RWPE2 (cell line): ENCODE results near the gene NDST1.

Experiments
- ATAC-seq: fragments of 200-7000 bp; cut with Tn5 transposase; 3 replicates; pipeline ENCODE4 v1.9.1; 2021; ENCODE audit warnings: low read depth
- DNase-seq: peaks from one replicate; pipeline ENCODE4 v3.0.0-alpha.2; 2020; ENCODE audit warnings: low spot score
- H3K27ac ChIP-seq: fragments of 450-650 bp; 2 replicates; pipeline ENCODE4 v1.5.1; 2017; ENCODE audit warnings: mild to moderate bottlenecking; ENCODE audit not compliant: poor library complexity, severe bottlenecking
- H3K27me3 ChIP-seq: fragments of 250-450 bp; sonication (Bioruptor Pico); 2 replicates; pipeline ENCODE4 v1.5.1; 2021; ENCODE audit warnings: mild to moderate bottlenecking, moderate library complexity; ENCODE audit not compliant: insufficient read depth, poor library complexity, severe bottlenecking
- H3K36me3 ChIP-seq: fragments of 250-450 bp; sonication (Bioruptor Pico); 2 replicates; pipeline ENCODE4 v1.5.1; 2020; ENCODE audit warnings: low read depth, mild to moderate bottlenecking, moderate library complexity
- H3K4me1 ChIP-seq: fragments of 250-450 bp; sonication (Bioruptor Pico); 2 replicates; pipeline ENCODE4 v1.5.1; 2021; ENCODE audit warnings: mild to moderate bottlenecking, moderate library complexity; ENCODE audit not compliant: insufficient read depth, poor library complexity, severe bottlenecking
- H3K4me3 ChIP-seq: fragments of 250-450 bp; sonication (Bioruptor Pico); 2 replicates; pipeline ENCODE4 v1.5.1; 2021; ENCODE audit warnings: mild to moderate bottlenecking, moderate library complexity; ENCODE audit not compliant: severe bottlenecking
- H3K9me3 ChIP-seq: fragments of 250-450 bp; sonication (Bioruptor Pico); 2 replicates; pipeline ENCODE4 v1.5.1; 2021; ENCODE audit warnings: mild to moderate bottlenecking, moderate library complexity; ENCODE audit not compliant: severe bottlenecking
- TF ChIP-seq, protein P1 (sequence below): fragments of 450-650 bp; IDR thresholded peaks from one replicate; pipeline ENCODE4 v1.5.1; 2017; ENCODE audit warnings: mild to moderate bottlenecking, moderate library complexity; ENCODE audit not compliant: poor library complexity, severe bottlenecking

NDST1 gene

GRCh38 chr5:150507474-150508276 is at the start of gene NDST1:
Gene NDST1 (plus strand): TSS chr5:150508131. CDS start chr5:150521255, 13,124 bp downstream.
- TF ChIP-seq, protein P1, sequence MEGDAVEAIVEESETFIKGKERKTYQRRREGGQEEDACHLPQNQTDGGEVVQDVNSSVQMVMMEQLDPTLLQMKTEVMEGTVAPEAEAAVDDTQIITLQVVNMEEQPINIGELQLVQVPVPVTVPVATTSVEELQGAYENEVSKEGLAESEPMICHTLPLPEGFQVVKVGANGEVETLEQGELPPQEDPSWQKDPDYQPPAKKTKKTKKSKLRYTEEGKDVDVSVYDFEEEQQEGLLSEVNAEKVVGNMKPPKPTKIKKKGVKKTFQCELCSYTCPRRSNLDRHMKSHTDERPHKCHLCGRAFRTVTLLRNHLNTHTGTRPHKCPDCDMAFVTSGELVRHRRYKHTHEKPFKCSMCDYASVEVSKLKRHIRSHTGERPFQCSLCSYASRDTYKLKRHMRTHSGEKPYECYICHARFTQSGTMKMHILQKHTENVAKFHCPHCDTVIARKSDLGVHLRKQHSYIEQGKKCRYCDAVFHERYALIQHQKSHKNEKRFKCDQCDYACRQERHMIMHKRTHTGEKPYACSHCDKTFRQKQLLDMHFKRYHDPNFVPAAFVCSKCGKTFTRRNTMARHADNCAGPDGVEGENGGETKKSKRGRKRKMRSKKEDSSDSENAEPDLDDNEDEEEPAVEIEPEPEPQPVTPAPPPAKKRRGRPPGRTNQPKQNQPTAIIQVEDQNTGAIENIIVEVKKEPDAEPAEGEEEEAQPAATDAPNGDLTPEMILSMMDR = no peak
- Histone ChIP-seq H3K27ac (peak within 1 kb of the TSS; percentile 13), H3K4me1 (peaks cover 60% of the 10 kb centered on the region), H3K27me3 (no peaks in the 10 kb centered on the region), H3K9me3 (no peaks in the 10 kb centered on the region), H3K4me3 (no peak within 1 kb of the TSS), H3K36me3 (peaks cover 5% of the 10 kb centered on the region)
- DNase-seq = no peak
- ATAC-seq = no peak

GRCh38 chr5:150458802-150459557 is 49.0 kb upstream of the NDST1 start:
- peak overlapping the region; percentile 4 for H3K27ac ChIP-seq
- no peaks in the 10 kb centered on the region for H3K27me3 ChIP-seq
- H3K4me3 ChIP-seq = no peak overlapping the region
- no peaks in the 10 kb centered on the region for H3K36me3 ChIP-seq
- DNase-seq (peak; percentile 81), ATAC-seq (peak; percentile 86)
- no peaks in the 10 kb centered on the region for H3K4me1 ChIP-seq
- TF ChIP-seq, protein P1 = peak; percentile 95
- H3K9me3 ChIP-seq = no peaks in the 10 kb centered on the region

DNA sequence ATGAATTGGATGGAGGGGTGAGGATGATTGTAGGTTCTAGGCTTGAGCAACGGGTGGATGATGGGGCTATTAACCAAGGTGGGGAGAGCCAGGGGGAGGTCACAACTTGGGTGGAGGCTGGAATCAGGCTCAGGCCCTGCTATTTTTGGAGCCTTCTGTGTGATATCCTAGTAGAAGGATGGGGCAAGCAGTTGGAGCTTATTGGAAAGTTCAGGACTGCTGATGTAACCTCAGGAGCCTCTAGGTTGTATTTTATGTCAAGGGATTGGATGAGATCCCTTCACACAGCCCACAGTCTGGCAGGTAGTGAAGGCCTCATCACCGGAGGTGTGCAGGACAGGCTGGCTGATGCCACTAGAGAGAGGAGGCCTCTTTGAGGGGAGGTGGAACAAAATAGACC is 47.1 kb upstream of the NDST1 start:
- TF ChIP-seq, protein P1 = no peak
- H3K27ac ChIP-seq = no peak overlapping the region
- no peak for DNase-seq
- H3K4me3 ChIP-seq = no peak overlapping the region
- no peaks in the 10 kb centered on the region for H3K4me1 ChIP-seq
- H3K9me3 ChIP-seq = no peaks in the 10 kb centered on the region
- H3K27me3 ChIP-seq = no peaks in the 10 kb centered on the region
- no peak for ATAC-seq
- no peaks in the 10 kb centered on the region for H3K36me3 ChIP-seq

- no peak for DNase-seq
- ATAC-seq = no peak
- no peaks in the 10 kb centered on the region for H3K27me3 ChIP-seq
- no peaks in the 10 kb centered on the region for H3K4me1 ChIP-seq
- no peak overlapping the region for H3K4me3 ChIP-seq
- H3K9me3 ChIP-seq = no peaks in the 10 kb centered on the region
- H3K36me3 ChIP-seq = no peaks in the 10 kb centered on the region
- no peak overlapping the region for H3K27ac ChIP-seq
- TF ChIP-seq, protein P1 = no peak
Measured at GRCh38 chr5:150461231-150461630, 46.7 kb upstream of the NDST1 start.
